GM21515 (cell line): Measurements from ENCODE around the gene PTPN11.
"Not testable (repeated sequence)": the region's sequence is repeated elsewhere in the genome, so short reads cannot be mapped to it uniquely, and the experiment has no call there.

Experiments
- ATAC-seq: cut with Tn5 transposase; IDR thresholded peaks from one replicate; pipeline ENCODE4 v1.9.1; 2021; ENCODE audit not compliant: unreplicated experiment

PTPN11 gene

GRCh38 chr12:112409064-112409905 is 9.5 kb upstream of the PTPN11 start, which contains the start of gene RPL6:
RPL6 (minus strand) TSS chr12:112409605; CDS start chr12:112408656, 949 bp downstream.
- ATAC-seq, result peak; percentile 80

DNA sequence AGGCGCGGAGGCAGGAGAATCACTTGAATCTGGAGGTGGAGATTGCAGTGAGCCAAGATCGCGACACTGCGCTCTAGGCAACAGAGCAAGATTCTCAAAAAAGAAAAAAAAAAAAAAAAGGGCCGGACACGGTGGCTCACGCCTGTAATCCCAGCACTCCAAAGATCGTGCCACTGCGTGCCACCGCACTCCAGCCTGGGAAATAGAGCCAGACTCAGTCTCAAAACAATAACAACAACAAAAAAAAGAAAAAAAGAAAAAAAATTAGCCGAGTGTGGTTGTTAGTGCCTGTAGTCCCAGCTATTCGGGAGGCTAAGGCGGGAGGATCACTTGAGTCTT is 8.9 kb upstream of the PTPN11 start:
- no peak for ATAC-seq

DNA sequence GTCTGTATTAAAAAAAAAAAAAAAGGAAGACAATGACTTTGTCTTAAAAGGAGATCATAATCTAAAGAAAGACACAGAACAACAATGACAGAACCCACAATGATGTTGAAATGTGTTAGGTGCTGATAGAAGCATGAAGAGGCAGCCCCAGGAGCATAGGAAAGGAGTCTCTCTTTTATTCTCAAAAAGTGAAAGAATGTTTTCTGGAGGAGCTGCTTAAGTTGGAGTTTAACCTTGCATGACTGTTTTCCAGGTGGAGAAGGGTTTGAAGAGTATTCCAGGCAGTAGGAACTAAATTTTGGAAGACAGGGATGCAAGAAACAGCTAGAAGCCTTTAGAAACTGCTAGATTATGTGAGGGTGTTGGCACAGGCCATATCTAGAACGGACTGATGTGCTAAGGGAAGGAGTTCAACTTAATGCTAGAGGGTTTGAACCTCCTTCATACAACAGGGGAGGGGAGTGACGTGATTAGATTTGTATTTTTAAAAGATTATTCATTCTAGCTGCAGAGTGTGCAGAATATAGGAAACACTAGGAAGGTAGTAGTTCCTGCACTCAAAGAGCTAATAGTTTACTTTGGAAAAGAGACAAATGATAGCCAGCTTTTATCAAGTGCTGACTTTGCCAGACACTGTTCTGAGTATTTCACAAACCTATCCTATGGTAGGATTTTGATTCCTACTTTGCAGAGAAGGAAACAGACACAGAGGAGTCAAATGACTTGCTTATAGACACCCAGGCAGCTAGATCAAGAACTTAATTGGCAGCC is 4.7 kb upstream of the PTPN11 start:
- no peak for ATAC-seq

DNA sequence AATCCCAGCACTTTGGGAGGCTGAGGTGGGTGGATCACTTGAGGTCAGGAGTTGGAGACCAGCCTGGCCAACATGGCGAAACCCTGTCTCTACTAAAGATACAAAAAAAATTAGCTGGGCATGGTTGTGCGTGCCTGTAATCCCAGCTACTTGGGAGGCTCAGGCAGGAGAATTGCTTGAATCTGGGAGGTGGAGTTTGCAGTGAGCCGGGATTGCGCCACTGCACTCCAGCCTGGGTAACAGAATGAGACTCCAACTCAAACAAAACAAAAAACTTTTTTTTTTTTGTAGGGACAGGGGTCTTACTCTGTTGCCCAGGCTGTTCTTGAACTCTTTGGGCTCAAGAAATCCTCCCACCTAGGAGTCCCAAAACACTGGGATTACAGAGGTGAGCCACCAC is 3.3 kb upstream of the PTPN11 start:
- not testable (repeated sequence) for ATAC-seq

DNA sequence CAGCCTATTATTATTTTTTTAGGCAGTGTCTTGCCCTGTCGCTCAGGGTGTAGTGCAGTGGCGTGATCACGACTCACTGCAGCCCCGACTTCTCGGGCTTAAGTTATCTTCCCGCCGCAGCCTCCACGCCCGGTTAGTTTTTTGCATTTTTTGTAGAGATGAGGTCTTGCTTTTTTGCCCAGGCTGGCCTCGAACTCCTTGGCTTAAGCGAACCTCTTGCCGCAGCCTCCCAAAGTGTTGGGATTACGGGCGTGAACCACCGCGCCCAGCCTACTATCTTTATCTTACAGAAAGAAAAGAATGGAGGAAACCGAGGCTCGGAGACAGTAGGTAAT is 507 bp upstream of the PTPN11 start:
- no peak for ATAC-seq

DNA sequence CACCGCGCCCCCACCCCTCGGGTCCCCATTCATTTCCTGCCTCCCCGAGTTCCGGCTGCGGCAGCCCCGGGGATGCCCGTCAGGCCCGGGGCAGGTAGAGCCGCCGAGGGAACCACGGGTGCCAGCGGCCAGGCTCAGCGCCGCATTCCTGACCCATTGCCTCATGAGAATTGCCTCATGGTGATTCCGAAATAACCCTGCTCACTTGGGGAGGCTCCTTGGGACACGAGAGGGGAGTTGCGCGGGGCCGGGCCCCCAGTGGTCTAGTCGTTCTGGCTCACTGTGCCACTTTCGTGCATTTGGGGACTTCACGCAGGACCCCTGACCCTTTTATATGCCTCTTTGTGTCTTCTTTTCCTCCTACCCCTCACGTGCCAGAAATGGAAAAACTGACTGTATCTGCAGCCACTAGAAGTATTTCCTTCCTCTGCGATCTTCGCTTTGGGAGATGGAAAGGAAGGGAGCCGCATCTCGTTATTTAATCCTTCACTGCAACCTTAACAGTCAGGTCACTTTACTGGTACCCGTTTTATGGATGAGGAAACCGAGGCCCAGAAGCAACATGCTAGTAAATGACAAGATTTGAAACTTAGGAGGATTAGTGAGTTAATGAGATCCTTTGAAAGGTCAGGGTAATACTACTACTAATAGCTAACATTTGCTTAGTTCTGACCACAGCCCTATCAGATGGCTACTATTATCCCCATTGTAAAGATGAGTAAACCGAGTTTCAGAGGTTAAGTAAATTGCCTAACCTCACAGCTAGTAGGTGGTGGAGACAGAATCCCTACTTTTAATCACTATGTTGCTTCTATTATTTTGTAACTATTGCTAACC is 768 bp downstream of the PTPN11 start:
- ATAC-seq, result peak; percentile 42

DNA sequence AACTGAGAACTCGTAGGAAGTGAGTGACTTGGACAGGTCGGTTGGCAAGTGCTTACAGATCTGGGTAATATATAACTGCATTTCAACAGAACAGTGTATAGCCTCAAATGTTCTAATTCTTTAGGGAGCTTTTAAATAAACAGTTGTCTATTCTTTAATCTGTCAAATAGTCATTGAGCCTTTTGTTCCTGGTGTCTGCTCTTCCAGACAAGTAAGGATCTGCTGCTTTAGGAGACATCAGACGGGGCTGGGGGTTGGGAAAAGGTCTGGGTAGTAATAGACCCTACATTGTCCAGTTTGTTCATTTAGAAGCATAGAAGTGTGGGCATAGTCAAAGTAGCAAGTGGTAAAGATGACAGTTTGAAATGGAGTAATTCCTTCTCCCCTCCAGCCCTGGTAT is 2.0 kb downstream of the PTPN11 start:
- ATAC-seq, result no peak

GRCh38 chr12:112421363-112421762 is 2.6 kb downstream of the PTPN11 start:
- ATAC-seq, result no peak

DNA sequence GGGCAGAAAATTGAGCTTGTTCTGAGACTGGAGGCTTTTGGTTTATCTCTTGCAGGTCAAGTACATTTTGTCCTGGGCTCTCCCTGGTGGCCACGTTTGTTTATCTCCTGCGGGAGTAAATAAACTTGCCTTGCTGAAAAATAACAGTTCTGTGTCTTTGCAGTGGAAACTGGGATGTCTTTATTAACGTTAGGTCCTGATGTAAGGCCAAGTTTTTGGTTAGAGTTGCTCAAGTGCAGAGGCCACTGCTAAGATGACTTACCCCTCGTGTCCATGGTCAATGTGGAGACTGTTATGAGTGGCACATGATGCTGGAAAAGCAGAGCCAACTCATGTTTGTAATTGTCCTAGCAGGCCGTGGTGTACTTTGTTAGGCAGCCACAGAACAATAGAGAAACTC is 3.8 kb downstream of the PTPN11 start:
- no peak for ATAC-seq

DNA sequence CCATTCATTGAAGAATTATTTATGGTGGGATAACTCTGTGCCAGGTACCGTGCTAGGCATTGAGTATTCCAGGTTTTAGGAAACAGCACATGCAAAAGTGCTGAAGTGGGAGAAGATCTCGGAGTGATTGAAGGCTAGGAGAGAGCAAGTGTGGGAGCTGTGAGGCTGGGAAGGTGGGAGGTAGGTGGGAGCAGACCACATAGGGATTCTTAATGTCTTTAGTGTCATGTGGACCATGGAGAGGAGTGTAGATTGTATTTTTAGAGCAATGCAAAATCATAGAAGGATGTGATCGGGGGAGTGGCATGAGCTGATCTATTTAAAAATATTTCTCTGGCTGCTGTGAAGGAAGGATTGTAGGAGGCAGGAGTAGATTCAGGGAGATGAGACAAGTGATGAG is 5.4 kb downstream of the PTPN11 start:
- no peak for ATAC-seq

GRCh38 chr12:112425582-112426382 is 7.0 kb downstream of the PTPN11 start:
- ATAC-seq, result no peak

GRCh38 chr12:112427760-112428159 is 9.0 kb downstream of the PTPN11 start:
- no peak for ATAC-seq

GRCh38 chr12:112430929-112431328 is 12.2 kb downstream of the PTPN11 start:
- no peak for ATAC-seq

- no peak for ATAC-seq
These were observed 13.2 kb downstream of the PTPN11 start for GRCh38 chr12:112431965-112432364.

GRCh38 chr12:112433551-112433950 is 14.8 kb downstream of the PTPN11 start:
- no peak for ATAC-seq

GRCh38 chr12:112438645-112439044 is 19.9 kb downstream of the PTPN11 start:
- not testable (repeated sequence) for ATAC-seq

- no peak for ATAC-seq
These were observed 21.0 kb downstream of the PTPN11 start for GRCh38 chr12:112439769-112440168.

GRCh38 chr12:112440653-112441052 is 21.9 kb downstream of the PTPN11 start:
- ATAC-seq, result not testable (repeated sequence)

- ATAC-seq, result no peak
These were observed 25.2 kb downstream of the PTPN11 start for GRCh38 chr12:112443916-112444315.

GRCh38 chr12:112446008-112446725 is 27.4 kb downstream of the PTPN11 start:
- ATAC-seq, result no peak
